Ishikawa (cell line): ENCODE measurements around the gene NUCB1.

Source experiments
- CEBPB ChIP-seq: IDR thresholded peaks from 2 replicates; pipeline ENCODE4 v1.6.1; 2012
- CREB1 ChIP-seq: IDR thresholded peaks from 2 replicates; pipeline ENCODE4 v1.6.1; 2012; ENCODE audit warnings: low read depth
- EGR1 ChIP-seq: IDR thresholded peaks from 2 replicates; pipeline ENCODE4 v1.6.1; 2012
- EP300 ChIP-seq: IDR thresholded peaks from 2 replicates; pipeline ENCODE4 v1.6.1; 2012; ENCODE audit warnings: borderline replicate concordance
- FOXM1 ChIP-seq: IDR thresholded peaks from 2 replicates; pipeline ENCODE4 v1.6.1; 2012; ENCODE audit warnings: low read depth, borderline replicate concordance
- MAX ChIP-seq: IDR thresholded peaks from 2 replicates; pipeline ENCODE4 v1.6.1; 2012
- NFIC ChIP-seq: IDR thresholded peaks from 2 replicates; pipeline ENCODE4 v1.6.1; 2012
- REST ChIP-seq: IDR thresholded peaks from 2 replicates; pipeline ENCODE4 v1.6.1; 2012; ENCODE audit warnings: low read depth, mild to moderate bottlenecking
- TAF1 ChIP-seq: IDR thresholded peaks from 2 replicates; pipeline ENCODE4 v1.6.1; 2012; ENCODE audit warnings: low read depth, mild to moderate bottlenecking
- TCF12 ChIP-seq: IDR thresholded peaks from 2 replicates; pipeline ENCODE4 v1.6.1; 2012; ENCODE audit warnings: low read depth
- TEAD4 ChIP-seq: IDR thresholded peaks from 2 replicates; pipeline ENCODE4 v1.6.1; 2012
- USF1 ChIP-seq: IDR thresholded peaks from 2 replicates; pipeline ENCODE4 v1.6.1; 2012
- YY1 ChIP-seq: IDR thresholded peaks from 2 replicates; pipeline ENCODE4 v1.6.1; 2012; ENCODE audit warnings: low read depth
- ZBTB7A ChIP-seq: IDR thresholded peaks from 2 replicates; pipeline ENCODE4 v1.6.1; 2012; ENCODE audit warnings: low read depth

Gene NUCB1

GRCh38 chr19:48954595-48955307 is 54.6 kb downstream of the NUCB1 start, which contains the start of gene BAX:
TSS of gene BAX (plus strand) at chr19:48954875. CDS start at chr19:48954929, 54 bp downstream.
- TF ChIP-seq CREB1, result no peak
- TF ChIP-seq YY1, result peak; percentile 99
- peak; percentile 57; the same call in 1 of the 2 replicates for TF ChIP-seq ZBTB7A
- TF ChIP-seq EGR1, result peak; percentile 59; the same call in 1 of the 2 replicates
- peak; percentile 87 for TF ChIP-seq MAX
- peak; percentile 33; the same call in 1 of the 2 replicates for TF ChIP-seq TCF12
- TF ChIP-seq TAF1, result peak; percentile 38; the same call in 1 of the 2 replicates
- peak; percentile 100 for TF ChIP-seq USF1
- TF ChIP-seq FOXM1, result no peak

DNA sequence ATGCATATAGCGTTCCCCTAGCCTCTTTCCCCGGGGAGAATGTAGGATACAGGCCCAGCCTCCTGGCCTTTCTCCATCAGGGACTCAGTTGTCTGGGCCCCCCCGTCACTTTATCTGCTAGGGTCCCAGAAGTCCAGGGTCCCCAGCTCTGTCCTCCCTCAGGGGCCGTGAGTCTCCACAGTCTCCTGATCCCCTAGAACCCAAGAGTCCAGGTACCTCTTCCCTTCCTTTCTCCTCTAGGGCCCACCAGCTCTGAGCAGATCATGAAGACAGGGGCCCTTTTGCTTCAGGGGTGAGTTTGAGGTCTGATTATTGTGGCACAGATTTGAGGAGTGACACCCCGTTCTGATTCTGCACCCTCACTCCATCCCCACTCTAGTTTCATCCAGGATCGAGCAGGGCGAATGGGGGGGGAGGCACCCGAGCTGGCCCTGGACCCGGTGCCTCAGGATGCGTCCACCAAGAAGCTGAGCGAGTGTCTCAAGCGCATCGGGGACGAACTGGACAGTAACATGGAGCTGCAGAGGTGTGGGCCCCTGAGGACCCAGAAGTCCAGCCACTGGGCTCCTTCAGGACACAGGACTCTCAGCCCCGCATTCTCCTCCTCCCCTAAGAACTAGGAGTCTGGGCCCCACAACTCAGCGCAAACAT is 55.3 kb downstream of the NUCB1 start:
- TF ChIP-seq TEAD4, result no peak
- 0 out of 2 replicates have a peak, but pooled peaks have one; percentile 11 for TF ChIP-seq TAF1

DNA sequence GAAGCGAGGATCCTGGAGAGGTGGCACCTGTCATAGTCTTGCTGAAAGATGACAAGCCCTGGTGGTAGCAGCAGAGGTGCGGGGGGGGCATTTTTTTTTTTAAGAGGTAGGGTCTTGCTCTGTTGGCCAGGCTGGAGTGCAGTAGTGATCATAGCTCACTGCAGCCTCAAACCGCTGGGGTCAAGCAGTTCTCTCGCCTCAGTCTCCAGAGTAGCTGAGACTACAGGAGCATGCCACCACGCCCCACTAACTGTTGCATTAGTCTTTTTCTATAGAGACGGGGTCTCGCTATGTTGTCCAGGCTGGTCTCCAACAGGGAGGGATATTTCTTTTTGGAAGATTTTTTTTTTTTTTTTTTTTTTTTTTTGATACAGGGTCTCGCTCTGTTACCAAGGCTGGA is 57.9 kb downstream of the NUCB1 start:
- TF ChIP-seq TCF12, result no peak
- no peak for TF ChIP-seq EGR1
- no peak for TF ChIP-seq TAF1
- TF ChIP-seq FOXM1, result no peak
- TF ChIP-seq TEAD4, result no peak
- no peak for TF ChIP-seq MAX
- no peak for TF ChIP-seq ZBTB7A
- no peak for TF ChIP-seq CREB1
- no peak for TF ChIP-seq USF1
- no peak for TF ChIP-seq REST

DNA sequence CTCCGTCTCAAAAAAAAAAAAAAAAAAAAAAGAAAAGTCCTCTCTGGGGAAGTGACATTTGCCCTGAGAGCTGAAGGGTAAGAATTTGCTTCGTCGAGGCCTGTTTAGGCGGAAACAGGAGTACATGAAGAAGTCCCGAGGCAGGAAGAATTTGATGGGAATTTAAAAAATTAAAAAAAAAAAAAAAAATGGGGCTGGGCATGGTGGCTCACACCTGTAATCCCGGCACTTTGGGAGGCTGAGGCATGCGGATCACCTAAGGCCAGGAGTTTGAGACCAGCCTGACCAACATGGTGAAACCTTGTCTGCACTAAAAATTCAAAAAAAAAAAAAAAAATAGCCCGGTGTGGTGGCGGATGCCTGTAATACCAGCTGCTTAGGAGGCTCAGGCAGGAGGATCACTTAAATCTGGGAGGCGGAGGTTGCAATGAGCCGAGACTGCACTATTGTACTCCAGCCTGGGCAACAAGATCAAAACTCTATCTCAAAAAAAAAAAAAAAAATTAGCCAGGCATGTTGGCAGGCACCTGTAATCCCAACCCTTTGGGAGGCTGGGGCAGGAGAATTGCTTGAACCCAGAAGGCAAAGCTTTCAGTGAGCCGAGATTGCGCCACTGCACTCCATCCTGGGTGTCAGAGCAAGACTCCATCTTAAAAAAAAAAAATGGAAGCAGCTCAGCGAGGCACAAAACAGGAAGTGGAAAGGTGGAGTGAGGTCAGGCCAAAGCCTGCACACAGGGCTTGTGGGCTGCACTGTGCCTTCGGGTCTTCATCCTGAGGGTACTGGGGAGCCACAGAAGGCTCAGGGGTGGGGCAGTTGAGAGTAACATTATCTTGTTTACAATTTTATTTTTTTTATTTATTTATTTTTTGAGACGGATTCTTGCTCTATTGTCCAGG is 59.5 kb downstream of the NUCB1 start:
- TF ChIP-seq TAF1 (no peak), EP300 (no peak), REST (no peak), ZBTB7A (no peak), USF1 (no peak)

DNA sequence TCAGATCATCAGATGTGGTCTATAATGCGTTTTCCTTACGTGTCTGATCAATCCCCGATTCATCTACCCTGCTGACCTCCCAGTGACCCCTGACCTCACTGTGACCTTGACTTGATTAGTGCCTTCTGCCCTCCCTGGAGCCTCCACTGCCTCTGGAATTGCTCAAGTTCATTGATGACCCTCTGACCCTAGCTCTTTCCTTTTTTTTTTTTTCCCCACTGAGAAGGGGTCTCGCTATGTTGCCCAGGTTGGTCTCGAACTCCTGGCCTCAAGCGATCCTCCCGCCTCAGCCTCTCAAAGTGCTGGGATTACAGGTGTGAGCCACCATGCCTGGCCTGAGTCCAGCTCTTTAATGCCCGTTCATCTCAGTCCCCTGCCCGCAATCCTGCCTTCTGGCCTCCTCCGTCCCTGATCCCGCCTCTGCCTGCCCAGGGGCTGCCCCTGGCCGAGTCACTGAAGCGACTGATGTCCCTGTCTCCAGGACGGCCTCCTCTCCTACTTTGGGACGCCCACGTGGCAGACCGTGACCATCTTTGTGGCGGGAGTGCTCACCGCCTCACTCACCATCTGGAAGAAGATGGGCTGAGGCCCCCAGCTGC is 61.0 kb downstream of the NUCB1 start:
- no peak for TF ChIP-seq REST
- no peak for TF ChIP-seq EGR1
- no peak for TF ChIP-seq TAF1
- no peak for TF ChIP-seq ZBTB7A
- no peak for TF ChIP-seq NFIC
- no peak for TF ChIP-seq CREB1
- TF ChIP-seq YY1, result no peak
- TF ChIP-seq EP300, result no peak
- TF ChIP-seq CEBPB, result no peak
- no peak for TF ChIP-seq MAX
- no peak for TF ChIP-seq TCF12
- no peak for TF ChIP-seq USF1
- TF ChIP-seq TEAD4, result no peak
- TF ChIP-seq FOXM1, result no peak
